ENCODE results near the gene LMTK2.

DNA sequence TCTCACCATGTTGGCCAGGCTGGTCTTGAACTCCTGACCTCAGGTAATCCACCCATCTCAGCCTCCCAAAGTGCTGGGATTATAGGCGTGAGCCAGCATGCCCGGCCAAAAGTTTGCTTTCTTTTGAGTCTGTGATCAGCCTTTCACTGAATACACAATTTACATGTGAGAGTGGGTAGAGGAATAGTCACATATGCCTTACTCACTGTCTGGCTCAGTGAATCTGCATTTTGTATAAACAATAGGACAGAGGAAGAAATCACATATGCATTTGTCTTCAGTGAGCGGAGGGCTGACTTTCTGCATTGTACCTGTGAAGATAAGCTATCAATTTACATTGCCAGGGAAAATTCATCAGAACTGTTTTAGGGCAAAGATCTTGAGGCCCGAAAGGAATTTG, 147.9 kb downstream of the LMTK2 start:
- TF ChIP-seq CTCF (IDR thresholded peaks at IDR 0.05; ENCODE audit: insufficient read depth, low read length, poor library complexity, severe bottlenecking) (no peak), EZH2phosphoT487 (conservative IDR thresholded peaks at IDR 0.05; ENCODE audit: low read length) (no peak)

All from SU-DHL-6 (cell line).